NCI-H146 (cell line): ENCODE measurements around the gene USP11.
A peak's percentile ranks its signal among the peaks of the same experiment; 100 is the strongest.

Experiments used
- DNase-seq: peaks from one replicate; lab custom pipeline; 2025; lab: John Stamatoyannopoulos, UW

USP11 gene

GRCh38 chrX:47204970-47205369 lies 27.8 kb upstream of the USP11 start:
- DNase-seq: no peak

- DNase-seq: no peak
Observed at GRCh38 chrX:47206316-47206715, 26.5 kb upstream of the USP11 start.

- no peak for DNase-seq
Observed at GRCh38 chrX:47208108-47208507, 24.7 kb upstream of the USP11 start.

GRCh38 chrX:47209508-47210238 lies 23.1 kb upstream of the USP11 start:
- DNase-seq: no peak

- DNase-seq: no peak
Observed at GRCh38 chrX:47210661-47211425, 22.0 kb upstream of the USP11 start.

GRCh38 chrX:47212381-47213293 lies 20.2 kb upstream of the USP11 start:
- DNase-seq: no peak

GRCh38 chrX:47214435-47215077 lies 18.3 kb upstream of the USP11 start:
- no peak for DNase-seq

- no peak for DNase-seq
Observed at GRCh38 chrX:47215291-47215900, 17.4 kb upstream of the USP11 start.

- DNase-seq: no peak
Observed at GRCh38 chrX:47216393-47216925, 16.4 kb upstream of the USP11 start.

- no peak for DNase-seq
Observed at GRCh38 chrX:47217121-47217851, 15.5 kb upstream of the USP11 start.

GRCh38 chrX:47217852-47218279 lies 14.9 kb upstream of the USP11 start:
- peak; percentile 99 for DNase-seq

GRCh38 chrX:47218280-47218919 lies 14.4 kb upstream of the USP11 start, which contains the start of gene CDK16:
TSS of gene CDK16 (plus strand) at chrX:47218681. CDS start at chrX:47223558, 4,877 bp downstream.
- DNase-seq: peak; percentile 79

GRCh38 chrX:47218920-47219815 lies 13.6 kb upstream of the USP11 start:
- peak; percentile 44 for DNase-seq

- no peak for DNase-seq
Observed at GRCh38 chrX:47221756-47222155, 11.1 kb upstream of the USP11 start.

GRCh38 chrX:47222751-47223350 lies 10.0 kb upstream of the USP11 start:
- DNase-seq: no peak

GRCh38 chrX:47223476-47224250 lies 9.1 kb upstream of the USP11 start:
- DNase-seq: no peak

- no peak for DNase-seq
Observed at GRCh38 chrX:47224266-47224895, 8.4 kb upstream of the USP11 start.
